DOHH2 (cell line): ENCODE data around the gene SNU13.
"Not testable (repeated sequence)": the region's sequence is repeated elsewhere in the genome, so short reads cannot be mapped to it uniquely, and the experiment has no call there.

Source experiments
- H3F3A ChIP-seq: fragments of 200-600 bp; sonication (generic), shearing (Covaris generic); 2 replicates; pipeline ENCODE4 v1.6.0; 2016; ENCODE audit warnings: antibody characterized with exemption, mild to moderate bottlenecking; ENCODE audit not compliant: control insufficient read depth, insufficient read depth
- H3K27ac ChIP-seq: fragments of 200-600 bp; sonication (generic); 2 replicates; pipeline ENCODE4 v1.5.1; 2014; ENCODE audit warnings: low read depth, mild to moderate bottlenecking, low read length, moderate library complexity
- H3K27me3 ChIP-seq: fragments of 200-600 bp; sonication (generic); 2 replicates; pipeline ENCODE4 v1.6.1; 2014; ENCODE audit warnings: mild to moderate bottlenecking, low read length, mixed read lengths; ENCODE audit not compliant: control insufficient read depth
- H3K36me3 ChIP-seq: fragments of 200-600 bp; sonication (generic); 2 replicates; pipeline ENCODE4 v1.6.1; 2014; ENCODE audit warnings: mild to moderate bottlenecking, low read length, moderate library complexity, mixed read lengths; ENCODE audit not compliant: control insufficient read depth
- H3K4me1 ChIP-seq: fragments of 200-600 bp; sonication (generic); 2 replicates; pipeline ENCODE4 v1.6.1; 2014; ENCODE audit warnings: mild to moderate bottlenecking, low read length, mixed read lengths; ENCODE audit not compliant: control insufficient read depth
- H3K4me2 ChIP-seq: fragments of 200-600 bp; sonication (generic); 2 replicates; pipeline ENCODE4 v1.6.0; 2014; ENCODE audit warnings: mild to moderate bottlenecking, low read length, moderate library complexity
- H3K4me3 ChIP-seq: fragments of 200-600 bp; sonication (generic); 2 replicates; pipeline ENCODE4 v1.5.1; 2014; ENCODE audit warnings: mild to moderate bottlenecking, low read length, mixed read lengths
- H3K79me2 ChIP-seq: fragments of 200-600 bp; sonication (generic); 2 replicates; pipeline ENCODE4 v1.6.1; 2014; ENCODE audit warnings: mild to moderate bottlenecking, low read length, mixed read lengths; ENCODE audit not compliant: control insufficient read depth
- H3K9me2 ChIP-seq: fragments of 200-600 bp; sonication (generic); replicated peaks from 2 replicates; pipeline ENCODE4 v1.6.1; 2014; ENCODE audit warnings: mild to moderate bottlenecking, low read length, mixed read lengths; ENCODE audit not compliant: control insufficient read depth
- H3K9me3 ChIP-seq: fragments of 200-600 bp; sonication (generic); 2 replicates; pipeline ENCODE4 v1.6.1; 2014; ENCODE audit warnings: antibody characterized with exemption, low read length, mixed read lengths; ENCODE audit not compliant: control insufficient read depth, insufficient read depth
- H4K20me1 ChIP-seq: fragments of 200-600 bp; sonication (generic); 2 replicates; pipeline ENCODE4 v1.6.0; 2014; ENCODE audit warnings: low read depth, mild to moderate bottlenecking, antibody characterized with exemption, low read length, moderate library complexity; ENCODE audit not compliant: control insufficient read depth, insufficient read depth
- EZH2phosphoT487 ChIP-seq: fragments of 200-600 bp; sonication (generic); IDR thresholded peaks from 2 replicates; pipeline ENCODE4 v1.6.1; 2017; ENCODE audit warnings: borderline replicate concordance, mild to moderate bottlenecking, antibody characterized with exemption, low read length, moderate library complexity, mixed read lengths
- TF ChIP-seq, protein P1 (sequence below): fragments of 200-600 bp; sonication (generic); IDR thresholded peaks from one replicate; pipeline ENCODE4 v1.5.1; 2014; ENCODE audit warnings: antibody characterized with exemption, mild to moderate bottlenecking, low read depth, low read length; ENCODE audit not compliant: poor library complexity, severe bottlenecking

SNU13 gene

DNA sequence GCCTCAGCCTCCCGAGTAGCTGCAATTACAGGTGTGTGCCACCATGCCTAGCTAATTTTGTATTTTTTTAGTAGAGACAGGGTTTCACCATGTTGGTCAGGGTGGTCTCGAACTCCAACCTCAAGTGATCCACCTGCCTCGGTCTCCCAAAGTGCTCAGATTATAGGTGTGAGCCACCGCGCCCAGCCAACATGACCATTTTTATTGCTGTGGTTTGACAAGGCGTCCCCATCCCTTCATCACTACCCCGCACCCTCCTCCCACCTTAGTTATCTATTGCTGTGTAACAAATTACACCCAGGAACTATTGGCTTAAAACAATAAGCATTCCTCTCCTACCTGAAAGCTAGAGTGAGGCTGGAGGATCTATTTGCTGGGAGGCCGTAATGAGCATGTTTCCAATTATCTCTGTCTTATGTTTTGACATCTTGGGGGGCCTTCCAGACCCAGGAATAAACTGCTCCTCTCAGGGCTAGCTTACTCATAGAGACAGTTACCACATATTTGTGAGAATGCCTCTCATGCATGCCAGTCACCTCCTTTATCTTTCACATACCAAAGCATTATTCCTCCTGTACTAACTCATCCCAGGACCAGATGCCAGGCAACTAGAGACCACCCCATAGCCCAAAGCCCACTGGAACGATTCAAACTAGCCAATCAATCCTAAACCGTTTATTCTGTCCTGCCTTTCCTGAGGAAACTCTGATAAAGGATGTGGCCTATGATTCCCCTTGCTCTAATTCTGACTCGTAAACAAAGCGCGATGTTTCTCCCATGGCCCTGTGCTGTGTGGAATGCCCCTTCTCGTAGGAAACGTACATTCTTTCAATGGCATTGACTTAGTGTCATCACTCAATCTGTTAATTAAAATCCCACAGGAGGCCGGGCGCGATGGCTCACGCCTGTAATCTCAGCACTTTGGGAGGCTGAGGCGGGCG is 19.4 kb downstream of the SNU13 start:
- H3K4me1 ChIP-seq: peaks cover 18% of the 10 kb centered on the region
- H3K27ac ChIP-seq: no peak overlapping the region
- TF ChIP-seq EZH2phosphoT487: no peak
- TF ChIP-seq, protein P1, sequence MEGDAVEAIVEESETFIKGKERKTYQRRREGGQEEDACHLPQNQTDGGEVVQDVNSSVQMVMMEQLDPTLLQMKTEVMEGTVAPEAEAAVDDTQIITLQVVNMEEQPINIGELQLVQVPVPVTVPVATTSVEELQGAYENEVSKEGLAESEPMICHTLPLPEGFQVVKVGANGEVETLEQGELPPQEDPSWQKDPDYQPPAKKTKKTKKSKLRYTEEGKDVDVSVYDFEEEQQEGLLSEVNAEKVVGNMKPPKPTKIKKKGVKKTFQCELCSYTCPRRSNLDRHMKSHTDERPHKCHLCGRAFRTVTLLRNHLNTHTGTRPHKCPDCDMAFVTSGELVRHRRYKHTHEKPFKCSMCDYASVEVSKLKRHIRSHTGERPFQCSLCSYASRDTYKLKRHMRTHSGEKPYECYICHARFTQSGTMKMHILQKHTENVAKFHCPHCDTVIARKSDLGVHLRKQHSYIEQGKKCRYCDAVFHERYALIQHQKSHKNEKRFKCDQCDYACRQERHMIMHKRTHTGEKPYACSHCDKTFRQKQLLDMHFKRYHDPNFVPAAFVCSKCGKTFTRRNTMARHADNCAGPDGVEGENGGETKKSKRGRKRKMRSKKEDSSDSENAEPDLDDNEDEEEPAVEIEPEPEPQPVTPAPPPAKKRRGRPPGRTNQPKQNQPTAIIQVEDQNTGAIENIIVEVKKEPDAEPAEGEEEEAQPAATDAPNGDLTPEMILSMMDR: no peak
- no peaks in the 10 kb centered on the region for H3K27me3 ChIP-seq
- H3F3A ChIP-seq: peaks cover 24% of the 10 kb centered on the region
- no peaks in the 10 kb centered on the region for H3K9me3 ChIP-seq
- peaks cover 29% of the 10 kb centered on the region for H3K79me2 ChIP-seq
- no peak overlapping the region for H3K4me2 ChIP-seq
- no peaks in the 10 kb centered on the region for H4K20me1 ChIP-seq
- H3K36me3 ChIP-seq: peaks cover 46% of the 10 kb centered on the region
- H3K4me3 ChIP-seq: no peak overlapping the region
- H3K9me2 ChIP-seq: no peaks in the 10 kb centered on the region

DNA sequence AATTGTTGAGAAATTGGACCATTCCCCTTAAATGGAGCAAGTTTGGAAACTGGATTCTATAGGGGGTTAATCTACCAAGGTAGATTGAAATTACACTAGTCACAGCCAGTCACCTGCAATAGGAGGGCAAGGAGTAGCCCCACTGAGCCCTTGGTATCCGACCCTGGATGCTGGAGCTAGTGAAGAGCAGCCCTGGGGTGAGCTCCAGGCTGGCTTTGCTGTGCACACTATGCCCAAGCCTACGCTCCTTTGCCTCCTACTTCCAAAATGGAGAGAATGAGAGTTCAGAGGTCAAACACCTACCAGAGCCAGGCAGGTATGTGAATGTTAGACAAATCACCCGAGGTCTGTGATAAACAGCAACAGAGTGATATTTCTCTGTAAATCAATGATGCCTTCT is 23.7 kb downstream of the SNU13 start:
- peaks cover 50% of the 10 kb centered on the region for H3F3A ChIP-seq

DNA sequence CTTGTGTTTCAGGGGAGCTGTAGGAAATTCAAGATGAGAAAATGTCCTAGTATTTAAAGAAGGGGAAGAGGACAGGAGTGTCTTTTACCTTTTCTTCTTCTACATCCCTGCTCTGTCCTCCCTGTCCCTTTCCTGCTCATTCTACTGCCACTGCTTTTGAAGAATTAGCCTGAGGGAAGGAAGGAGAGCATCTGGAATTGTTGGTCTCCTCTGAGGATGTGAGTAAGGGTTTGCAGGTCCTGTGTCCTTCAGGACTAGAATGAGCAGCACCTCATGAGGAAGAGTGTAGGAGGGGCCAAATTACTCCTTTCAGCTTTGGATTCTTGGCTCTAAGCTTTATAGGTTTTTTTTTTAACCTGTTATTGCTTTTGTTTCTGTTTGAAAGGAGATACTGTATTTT is 24.2 kb downstream of the SNU13 start:
- no peak overlapping the region; the same call in 1 of the 2 replicates for H3K27ac ChIP-seq
- H3K4me2 ChIP-seq: no peak overlapping the region
- H3K36me3 ChIP-seq: peaks cover 64% of the 10 kb centered on the region
- no peaks in the 10 kb centered on the region for H3K9me3 ChIP-seq
- H3K4me3 ChIP-seq: no peak overlapping the region
- no peaks in the 10 kb centered on the region for H3K27me3 ChIP-seq
- no peaks in the 10 kb centered on the region for H3K9me2 ChIP-seq
- H4K20me1 ChIP-seq: peaks cover 4% of the 10 kb centered on the region; the same call in 1 of the 2 replicates
- peaks cover 50% of the 10 kb centered on the region for H3F3A ChIP-seq
- H3K79me2 ChIP-seq: peaks cover 3% of the 10 kb centered on the region; the same call in 1 of the 2 replicates
- H3K4me1 ChIP-seq: peaks cover 18% of the 10 kb centered on the region
- TF ChIP-seq, protein P1: no peak
- no peak for TF ChIP-seq EZH2phosphoT487

More for the DNA sequence above, 23.7 kb downstream of the SNU13 start:
- H3K4me2 ChIP-seq: no peak overlapping the region
- no peaks in the 10 kb centered on the region for H3K9me3 ChIP-seq
- H3K79me2 ChIP-seq: peaks cover 3% of the 10 kb centered on the region; the same call in 1 of the 2 replicates
- peaks cover 61% of the 10 kb centered on the region for H3K36me3 ChIP-seq
- H4K20me1 ChIP-seq: peaks cover 4% of the 10 kb centered on the region; the same call in 1 of the 2 replicates
- H3K27me3 ChIP-seq: no peaks in the 10 kb centered on the region
- TF ChIP-seq, protein P1: no peak
- TF ChIP-seq EZH2phosphoT487: no peak
- H3K9me2 ChIP-seq: no peaks in the 10 kb centered on the region
- H3K4me1 ChIP-seq: peaks cover 18% of the 10 kb centered on the region
- H3K4me3 ChIP-seq: no peak overlapping the region
- no peak overlapping the region for H3K27ac ChIP-seq

DNA sequence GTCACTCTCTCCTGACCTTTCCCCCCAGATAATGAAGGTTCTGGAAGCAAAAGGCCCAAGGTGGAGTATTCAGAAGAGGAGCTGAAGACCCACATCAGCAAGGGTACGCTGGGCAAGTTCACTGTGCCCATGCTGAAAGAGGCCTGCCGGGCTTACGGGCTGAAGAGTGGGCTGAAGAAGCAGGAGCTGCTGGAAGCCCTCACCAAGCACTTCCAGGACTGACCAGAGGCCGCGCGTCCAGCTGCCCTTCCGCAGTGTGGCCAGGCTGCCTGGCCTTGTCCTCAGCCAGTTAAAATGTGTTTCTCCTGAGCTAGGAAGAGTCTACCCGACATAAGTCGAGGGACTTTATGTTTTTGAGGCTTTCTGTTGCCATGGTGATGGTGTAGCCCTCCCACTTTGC is 25.1 kb downstream of the SNU13 start:
- H3K79me2 ChIP-seq, H3K9me2 ChIP-seq, H3K27ac ChIP-seq, H3K4me3 ChIP-seq, H4K20me1 ChIP-seq, H3K27me3 ChIP-seq, H3K9me3 ChIP-seq, H3K4me2 ChIP-seq: not testable (repeated sequence)
- H3K4me1 ChIP-seq: peaks cover 18% of the 10 kb centered on the region
- H3F3A ChIP-seq: peaks cover 50% of the 10 kb centered on the region
- H3K36me3 ChIP-seq: peaks cover 70% of the 10 kb centered on the region
